Stimulated activated CD4-positive, alpha-beta T cell treated with anti-CD3 and anti-CD28 coated beads, Interleukin-1b, Interleukin-23, amount 100 ng/mL, for 4 hours (primary cell): Measurements from ENCODE around the gene DMBX1.

ENCODE experiments used
- DNase-seq, 2 donors: peaks; one replicate each; pipeline ENCODE4 v3.0.0-alpha.2; 2020; ENCODE audit warnings: low read depth in 2 of 2

DMBX1 gene

GRCh38 chr1:46459315-46459714 is 30.3 kb upstream of the DMBX1 start:
- no peak for DNase-seq

DNA sequence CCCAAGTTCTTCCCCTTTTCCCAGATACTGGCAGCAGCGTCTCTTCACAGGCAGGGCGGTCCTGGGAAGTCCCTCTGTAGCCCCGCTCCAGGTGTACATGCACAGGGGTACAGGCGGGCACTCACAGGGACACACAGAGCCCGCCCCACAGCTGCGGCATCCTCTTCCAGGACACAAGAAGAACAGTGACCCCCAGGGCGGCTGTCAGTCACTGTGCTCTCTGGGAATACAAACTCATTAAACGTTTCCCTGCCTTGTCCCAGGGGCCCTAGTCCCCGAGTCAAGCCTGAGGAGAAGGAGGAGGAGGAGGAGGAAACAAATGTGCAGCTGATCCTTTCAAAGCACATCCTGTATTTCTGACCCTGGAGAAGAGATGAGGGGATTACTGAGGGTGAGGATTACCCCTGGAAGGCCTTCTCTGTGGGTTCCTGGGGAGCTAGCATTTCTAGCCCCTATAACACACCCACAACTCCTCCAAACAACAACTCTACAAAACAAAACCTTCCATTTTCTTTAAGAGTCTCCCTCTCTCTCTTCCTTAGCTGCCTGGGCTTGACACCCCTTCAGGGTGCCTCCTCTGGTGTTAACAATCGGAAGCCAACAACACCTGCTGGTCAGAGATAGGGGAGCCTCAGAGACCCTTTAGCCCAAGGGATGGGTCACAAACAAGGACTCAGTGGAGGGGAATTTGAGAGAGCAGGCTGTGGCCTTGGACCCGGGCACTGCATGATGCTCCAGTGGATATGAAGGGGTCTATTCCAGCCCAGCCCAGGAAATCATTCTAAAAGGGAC is 28.4 kb upstream of the DMBX1 start:
- no peak for DNase-seq

DNA sequence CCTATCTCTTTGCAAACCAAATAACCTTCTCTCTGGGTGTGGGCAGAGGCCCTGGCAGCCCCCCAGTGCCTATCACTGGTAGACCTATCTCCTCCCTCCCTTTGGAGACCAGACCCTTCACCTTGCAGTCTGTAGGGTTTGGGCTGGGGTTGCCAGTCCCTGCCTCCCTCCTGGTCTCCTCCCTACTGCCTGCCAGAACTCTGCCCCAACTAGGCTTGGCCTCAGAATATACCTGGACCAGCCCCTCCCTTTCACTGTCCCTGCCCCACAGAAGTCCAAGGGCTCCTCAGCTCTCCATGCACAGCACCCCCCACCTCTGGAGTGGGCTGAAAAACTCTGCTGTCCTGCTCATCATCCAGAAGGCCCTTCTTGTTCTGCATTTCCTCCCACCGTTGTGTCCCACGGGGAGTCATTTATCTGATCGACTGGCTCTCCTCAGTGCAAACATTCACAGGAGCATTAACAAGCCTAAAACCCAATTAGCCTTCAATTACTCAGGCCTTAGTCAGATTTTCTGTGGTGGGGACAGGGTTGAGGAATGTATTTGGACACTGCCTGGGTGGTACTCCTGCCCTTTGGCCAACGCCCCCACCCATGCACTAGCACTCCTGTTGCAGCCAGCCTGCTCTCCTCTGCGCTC is 27.7 kb upstream of the DMBX1 start:
- DNase-seq: no peak

- DNase-seq: no peak
These were observed 25.6 kb upstream of the DMBX1 start for GRCh38 chr1:46464013-46464548.

DNA sequence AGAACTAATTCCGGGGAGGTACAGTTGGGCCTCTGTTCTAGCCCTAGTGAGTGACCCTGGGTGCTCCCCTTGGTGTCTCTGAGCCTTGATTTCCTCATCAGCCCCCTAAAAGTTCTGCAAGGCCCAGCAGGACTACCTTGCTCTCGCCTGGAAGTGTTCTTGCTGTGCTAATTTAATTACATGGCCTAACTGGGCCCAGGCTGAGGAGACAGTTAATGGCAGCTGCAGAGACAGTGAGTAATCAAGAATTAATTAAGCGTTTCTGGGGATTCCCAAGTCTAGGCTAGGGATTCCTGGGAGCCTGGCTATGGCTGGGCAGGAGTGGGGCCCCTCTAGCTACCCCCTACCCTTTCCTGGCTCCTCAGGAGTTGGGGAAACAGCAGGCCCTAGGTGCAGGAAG is 24.7 kb upstream of the DMBX1 start:
- DNase-seq: no peak

DNA sequence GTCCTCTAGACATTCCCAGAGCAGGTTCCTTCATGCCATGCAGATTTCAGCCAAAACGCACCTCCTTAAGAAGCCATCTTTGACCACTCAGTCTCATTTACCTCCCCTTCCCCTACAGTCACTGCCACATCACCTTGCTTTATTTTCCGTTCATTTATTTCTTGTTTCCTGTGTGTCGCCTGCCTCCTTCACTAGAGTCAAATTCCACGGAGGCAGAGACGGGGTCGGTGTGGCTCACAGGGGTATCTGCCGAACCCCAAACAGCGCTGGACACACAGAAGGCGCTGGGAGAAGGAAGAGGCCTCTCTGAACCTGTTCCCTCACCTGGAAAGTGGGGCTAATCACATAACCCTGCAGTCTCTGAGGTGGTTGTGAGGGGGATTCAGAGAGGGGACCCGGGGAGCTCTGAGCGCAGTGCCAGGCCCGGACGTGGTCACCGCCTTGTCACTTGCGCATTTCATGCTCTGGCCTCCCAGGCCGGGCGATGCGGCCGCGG is 23.6 kb upstream of the DMBX1 start:
- no peak for DNase-seq

DNA sequence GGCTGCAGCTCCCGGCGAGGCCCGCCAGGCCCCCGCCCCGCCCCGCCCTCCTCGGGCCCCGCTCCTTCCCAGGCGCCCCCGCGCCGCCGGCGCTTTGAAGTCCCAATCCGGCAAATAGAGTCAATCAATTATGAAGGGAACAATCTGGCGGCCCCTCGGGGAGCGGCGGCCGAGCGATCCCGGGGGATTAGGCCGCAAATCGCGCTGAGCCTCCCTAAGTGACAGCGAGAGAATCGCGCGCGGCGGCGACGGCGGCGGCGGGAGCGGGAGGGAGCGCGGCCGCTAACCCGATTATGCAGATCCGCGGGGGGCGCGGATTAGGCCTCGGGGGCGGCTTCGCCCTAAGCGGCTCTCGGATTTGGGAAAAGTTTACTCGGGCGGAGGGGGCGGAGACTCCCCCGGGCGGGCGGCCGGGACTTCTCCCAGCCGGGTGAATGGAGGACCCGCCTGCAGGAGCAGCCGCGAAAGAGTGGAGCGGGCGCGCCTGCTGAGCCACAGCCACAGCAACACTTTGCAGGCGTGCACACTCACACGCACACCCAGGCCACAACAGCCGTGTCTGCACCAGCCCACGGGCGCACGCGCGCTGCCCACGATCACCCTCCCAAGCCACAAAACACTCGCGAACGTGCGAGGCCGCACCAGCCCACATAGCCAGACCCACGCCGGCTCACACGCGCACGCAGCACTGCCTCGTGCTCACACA is 23.0 kb upstream of the DMBX1 start:
- DNase-seq: no peak

DNA sequence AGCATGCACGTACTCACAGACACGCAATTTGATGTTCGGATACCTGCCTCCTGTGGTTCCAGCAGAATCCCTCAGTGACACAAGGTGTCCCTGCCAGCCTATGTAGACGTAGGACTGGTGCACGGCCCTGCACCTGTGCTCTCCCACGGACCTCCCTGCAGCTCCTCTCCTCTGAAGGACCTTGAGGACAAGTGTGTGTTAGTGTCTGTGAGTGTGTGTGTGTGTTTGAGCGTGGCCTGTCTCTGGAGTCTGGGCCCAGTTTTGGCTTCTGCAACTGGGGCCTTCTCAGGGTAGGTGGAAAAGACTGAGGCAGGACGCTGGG is 22.5 kb upstream of the DMBX1 start:
- DNase-seq: no peak

DNA sequence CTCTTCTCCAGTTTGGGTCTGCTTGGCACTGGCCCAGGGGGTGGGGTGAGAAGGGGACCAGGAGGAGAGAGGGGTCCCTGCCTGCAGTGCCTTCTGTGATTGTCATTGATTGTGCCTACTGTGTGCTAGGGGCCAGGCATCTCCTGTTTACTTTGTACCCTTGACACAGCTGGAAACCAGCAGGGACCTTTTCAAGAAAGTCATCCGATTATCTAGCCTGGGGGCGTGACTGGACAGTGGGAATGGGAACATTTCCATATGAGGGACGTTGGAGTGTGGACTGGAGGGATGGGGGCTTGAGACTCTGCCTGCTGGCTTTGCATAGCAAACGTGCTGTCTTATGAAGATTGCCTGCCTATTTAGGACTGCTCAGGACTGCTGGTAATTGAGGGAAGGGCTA is 19.8 kb upstream of the DMBX1 start:
- no peak for DNase-seq

DNA sequence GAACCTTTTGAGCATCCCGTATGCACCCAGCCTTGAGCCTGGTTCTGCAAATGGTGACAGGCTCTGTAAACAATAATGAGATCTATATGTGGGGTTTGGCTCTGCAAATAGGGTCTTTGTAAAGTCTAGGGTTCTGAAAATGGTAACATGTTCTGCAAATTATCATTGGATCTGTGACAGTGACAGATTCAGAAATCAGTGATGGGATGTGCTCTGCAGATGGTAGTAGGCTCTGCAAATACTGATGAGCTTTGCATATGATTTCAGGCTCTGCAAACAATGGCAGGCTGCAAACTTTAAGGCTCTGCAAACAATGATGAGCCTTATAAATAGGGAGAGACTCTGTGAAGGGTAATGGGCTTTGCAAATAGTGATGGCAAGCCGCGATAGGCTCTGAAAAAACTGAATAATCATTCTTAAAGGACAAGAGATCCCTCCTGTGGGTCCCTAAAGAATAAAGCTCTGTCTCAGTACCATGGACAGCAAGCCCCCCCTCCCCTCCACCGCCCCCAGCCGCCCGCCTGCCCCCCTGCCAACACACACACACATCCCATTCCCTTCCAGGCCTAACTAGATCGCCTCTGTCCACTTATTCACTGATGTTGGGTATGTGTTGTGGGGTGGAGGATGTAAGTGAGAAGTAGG is 17.7 kb upstream of the DMBX1 start:
- no peak for DNase-seq

DNA sequence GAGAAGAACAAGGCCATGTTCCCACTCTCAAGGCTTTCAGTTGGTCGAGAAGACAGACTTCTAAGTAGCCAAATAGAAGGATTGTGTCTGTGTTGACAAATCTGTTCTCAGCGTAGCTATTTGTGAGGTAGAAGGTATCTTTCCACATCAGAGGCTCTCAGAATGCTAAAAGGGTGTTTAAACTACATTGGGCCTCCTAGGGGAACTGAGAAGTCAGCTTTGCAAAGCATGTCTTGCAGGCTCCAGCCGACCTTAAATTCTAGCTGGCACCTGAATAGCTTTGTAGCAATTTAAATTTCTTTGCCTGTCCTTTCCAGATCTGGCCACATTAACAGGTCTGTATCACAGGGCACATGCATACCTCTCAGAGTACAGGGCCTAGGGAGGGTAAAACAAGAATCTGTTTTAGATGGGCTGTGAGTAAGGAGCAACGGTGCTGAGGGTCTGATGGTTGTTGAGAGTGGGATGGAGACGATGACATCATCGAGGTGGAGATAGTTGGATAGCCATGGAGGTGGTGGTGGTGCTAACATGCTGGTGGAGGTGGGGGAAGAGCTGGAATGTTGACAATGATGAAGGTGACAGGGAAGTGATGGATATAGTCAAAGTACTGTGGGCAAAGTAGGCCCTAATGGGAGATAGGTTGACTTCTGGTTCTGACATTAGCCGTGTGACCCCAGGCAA is 17.0 kb upstream of the DMBX1 start:
- no peak for DNase-seq

- DNase-seq: no peak
These were observed 15.6 kb upstream of the DMBX1 start for GRCh38 chr1:46473991-46474390.

DNA sequence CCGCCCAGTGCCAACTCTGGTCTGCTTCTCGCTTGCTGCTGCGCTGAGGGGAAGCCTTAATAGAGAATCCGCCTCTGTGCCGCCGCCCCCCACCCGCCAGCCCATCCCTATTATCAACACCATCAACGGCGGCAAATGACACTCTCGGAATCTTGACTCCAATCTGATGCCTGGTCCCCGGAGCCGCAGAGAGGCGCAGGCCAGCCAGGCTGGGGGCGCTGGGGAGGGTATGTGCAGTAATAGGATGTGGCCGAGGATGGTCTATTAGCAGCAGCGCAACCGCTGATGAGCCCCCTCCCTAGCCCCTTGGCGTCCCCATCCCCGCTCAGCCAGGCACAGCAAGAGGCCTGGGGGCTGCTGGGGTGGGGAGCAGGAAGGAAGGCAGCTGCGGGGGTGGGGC is 15.1 kb upstream of the DMBX1 start:
- DNase-seq: no peak

DNA sequence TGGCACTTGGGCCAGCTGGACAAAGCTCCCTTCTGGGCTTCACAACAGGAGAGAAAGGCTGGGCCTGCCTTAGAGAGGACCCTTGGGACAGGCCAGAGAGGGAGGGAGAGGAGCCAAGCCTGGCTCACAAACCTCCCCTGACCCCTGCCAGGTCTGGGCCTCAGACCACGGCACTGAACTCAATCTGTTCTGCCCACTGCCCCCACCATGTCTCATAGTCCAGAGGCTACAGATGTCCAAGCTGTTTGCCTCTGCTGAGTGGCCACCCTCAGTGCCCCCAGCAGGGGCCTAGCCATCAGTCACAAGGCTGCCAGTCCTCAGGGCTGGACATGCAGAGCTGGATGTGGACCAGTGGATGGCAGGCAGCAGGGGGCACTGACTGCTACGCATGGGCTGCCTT is 13.0 kb upstream of the DMBX1 start:
- no peak for DNase-seq

- peak; percentile 70 to 74 for DNase-seq
These were observed 12.3 kb upstream of the DMBX1 start for GRCh38 chr1:46477153-46477929.

DNA sequence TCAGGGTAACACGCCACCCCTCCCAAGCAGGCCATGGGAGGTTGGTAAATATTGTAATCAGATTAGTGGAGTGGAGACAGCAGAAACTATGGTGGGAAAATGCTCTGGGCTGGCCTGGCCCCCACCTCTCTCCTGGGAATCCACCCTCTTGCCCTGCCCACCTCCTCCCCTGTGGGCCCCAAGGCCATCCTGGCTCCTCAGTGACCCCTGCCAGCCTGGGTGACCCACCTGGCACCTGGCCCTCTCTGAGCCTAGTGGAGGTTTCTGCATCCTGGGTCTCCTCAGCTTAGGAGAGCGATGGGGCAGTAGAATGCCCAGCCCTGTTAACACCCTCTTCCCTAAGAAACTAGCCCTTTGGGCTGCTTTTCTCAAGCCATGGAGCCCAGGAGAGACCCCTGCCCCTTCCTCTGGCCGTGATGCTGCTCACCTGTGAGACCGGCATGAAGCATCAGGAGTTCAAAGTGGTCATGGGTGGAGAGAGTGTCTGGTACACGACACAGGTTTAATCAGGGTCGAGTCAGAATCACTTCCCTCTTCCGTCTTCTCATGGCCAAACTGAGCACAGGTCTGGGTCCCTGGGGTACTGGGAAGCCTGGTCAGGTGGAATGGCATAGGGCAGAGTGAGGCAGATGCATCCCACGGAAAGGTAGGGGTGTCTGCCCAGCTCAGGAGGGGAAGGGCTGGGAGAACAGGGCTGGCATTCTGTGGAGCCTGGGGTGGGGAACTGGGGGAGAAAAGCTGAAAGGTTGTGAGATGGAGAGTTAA is 10.7 kb upstream of the DMBX1 start:
- no peak for DNase-seq

GRCh38 chr1:46479744-46480350 is 9.8 kb upstream of the DMBX1 start:
- no peak for DNase-seq

DNA sequence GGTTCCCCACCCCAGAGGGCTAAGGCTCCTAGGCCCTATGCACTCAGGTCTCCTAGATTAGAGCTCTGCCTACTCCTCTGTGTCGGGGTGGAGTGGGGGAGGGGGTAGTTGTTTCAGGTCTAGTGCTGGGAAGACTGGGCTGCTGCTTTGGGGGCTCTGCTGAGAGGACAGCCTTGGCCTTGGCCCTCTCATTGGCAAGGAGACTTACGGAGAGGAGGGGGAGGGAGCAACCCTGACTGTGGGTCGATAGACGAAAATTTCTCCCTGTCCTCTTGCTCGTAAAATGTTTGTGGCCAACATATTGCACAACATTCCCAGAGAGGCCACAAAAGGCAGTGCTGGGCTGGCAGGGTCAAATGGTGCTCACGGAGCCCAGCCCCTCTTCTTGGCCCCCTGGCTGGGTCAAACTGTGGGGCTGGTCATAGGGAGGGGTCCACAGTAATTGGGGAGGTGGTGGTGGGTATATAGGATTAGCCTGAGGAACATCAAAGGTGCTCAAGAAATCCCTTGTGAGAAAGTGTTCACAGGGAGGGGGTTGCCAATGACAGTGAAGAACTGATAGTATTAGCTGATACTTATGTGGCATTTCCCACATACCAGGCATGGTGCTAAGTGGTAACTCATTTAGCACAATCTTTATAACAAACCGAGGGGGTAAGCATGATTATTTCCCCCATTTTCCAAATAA is 8.5 kb upstream of the DMBX1 start:
- DNase-seq: no peak

DNA sequence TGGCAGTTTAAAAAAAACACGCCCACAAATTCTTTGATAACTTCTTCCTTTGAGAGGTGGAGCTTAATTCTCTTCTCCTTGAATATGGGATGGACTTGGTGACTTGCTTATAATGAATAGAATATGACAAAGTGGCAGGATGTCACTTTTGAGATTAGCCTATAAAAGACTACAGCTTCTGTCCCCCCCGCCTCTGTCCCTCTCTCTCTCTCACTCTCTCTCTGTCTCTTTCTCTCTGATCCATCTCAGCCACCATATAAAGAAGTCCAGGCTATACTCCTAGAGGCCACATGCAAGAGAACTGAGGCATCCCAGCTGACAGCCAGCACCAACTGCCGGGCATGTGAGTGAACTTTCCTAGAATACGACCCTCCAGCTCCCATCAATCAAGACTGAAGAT is 7.7 kb upstream of the DMBX1 start:
- no peak for DNase-seq
